Activated naive CD8-positive, alpha-beta T cell (primary cell): ENCODE results near the gene GPC5.

Experiments
- H3K27ac Mint-ChIP-seq: one replicate; pipeline ENCODE4 v1.8.0; 2021; ENCODE audit warnings: mixed read lengths
- H3K27me3 Mint-ChIP-seq: one replicate; pipeline ENCODE4 v1.8.0; 2021; ENCODE audit warnings: mixed read lengths
- H3K36me3 Mint-ChIP-seq: one replicate; pipeline ENCODE4 v1.8.0; 2021; ENCODE audit warnings: mixed read lengths
- H3K4me1 Mint-ChIP-seq: one replicate; pipeline ENCODE4 v1.8.0; 2021; ENCODE audit warnings: low read depth, mixed read lengths
- H3K4me3 Mint-ChIP-seq: one replicate; pipeline ENCODE4 v1.8.0; 2021; ENCODE audit warnings: mild to moderate bottlenecking, mixed read lengths
- H3K9me3 Mint-ChIP-seq: one replicate; pipeline ENCODE4 v1.8.0; 2021; ENCODE audit warnings: low read depth, mixed read lengths

Gene GPC5

GRCh38 chr13:92187378-92187989 is 789.1 kb downstream of the GPC5 start:
- H3K9me3 Mint-ChIP-seq, result peaks cover 6% of the 10 kb centered on the region

GRCh38 chr13:92188574-92188973 is 790.2 kb downstream of the GPC5 start:
- H3K4me3 Mint-ChIP-seq, result no peak overlapping the region
- no peaks in the 10 kb centered on the region for H3K4me1 Mint-ChIP-seq
- H3K9me3 Mint-ChIP-seq, result peaks cover 6% of the 10 kb centered on the region
- no peak overlapping the region for H3K27ac Mint-ChIP-seq
- H3K36me3 Mint-ChIP-seq, result no peaks in the 10 kb centered on the region
- peaks cover 2% of the 10 kb centered on the region for H3K27me3 Mint-ChIP-seq

More at GRCh38 chr13:92187378-92187989, 789.1 kb downstream of the GPC5 start:
- no peaks in the 10 kb centered on the region for H3K4me1 Mint-ChIP-seq
- H3K27ac Mint-ChIP-seq, result no peak overlapping the region
- H3K36me3 Mint-ChIP-seq, result no peaks in the 10 kb centered on the region
- H3K27me3 Mint-ChIP-seq, result peaks cover 2% of the 10 kb centered on the region
- no peak overlapping the region for H3K4me3 Mint-ChIP-seq

- Mint-ChIP-seq H3K4me1 (no peaks in the 10 kb centered on the region), H3K27ac (no peak overlapping the region), H3K36me3 (no peaks in the 10 kb centered on the region), H3K27me3 (no peaks in the 10 kb centered on the region), H3K4me3 (no peak overlapping the region), H3K9me3 (no peaks in the 10 kb centered on the region)
These were observed 798.3 kb downstream of the GPC5 start for GRCh38 chr13:92196591-92197256.

GRCh38 chr13:92197669-92198068 is 799.2 kb downstream of the GPC5 start:
- no peaks in the 10 kb centered on the region for H3K27me3 Mint-ChIP-seq
- H3K36me3 Mint-ChIP-seq, result no peaks in the 10 kb centered on the region
- H3K4me1 Mint-ChIP-seq, result no peaks in the 10 kb centered on the region
- no peaks in the 10 kb centered on the region for H3K9me3 Mint-ChIP-seq
- no peak overlapping the region for H3K27ac Mint-ChIP-seq
- H3K4me3 Mint-ChIP-seq, result no peak overlapping the region

- H3K27ac Mint-ChIP-seq, result no peak overlapping the region
- no peaks in the 10 kb centered on the region for H3K9me3 Mint-ChIP-seq
- no peak overlapping the region for H3K4me3 Mint-ChIP-seq
- H3K36me3 Mint-ChIP-seq, result no peaks in the 10 kb centered on the region
- H3K4me1 Mint-ChIP-seq, result no peaks in the 10 kb centered on the region
- H3K27me3 Mint-ChIP-seq, result peaks cover 2% of the 10 kb centered on the region
These were observed 820.2 kb downstream of the GPC5 start for GRCh38 chr13:92218615-92219014.

- no peak overlapping the region for H3K4me3 Mint-ChIP-seq
- H3K36me3 Mint-ChIP-seq, result no peaks in the 10 kb centered on the region
- H3K4me1 Mint-ChIP-seq, result no peaks in the 10 kb centered on the region
- peaks cover 2% of the 10 kb centered on the region for H3K27me3 Mint-ChIP-seq
- no peak overlapping the region for H3K27ac Mint-ChIP-seq
- H3K9me3 Mint-ChIP-seq, result peaks cover 5% of the 10 kb centered on the region
These were observed 823.5 kb downstream of the GPC5 start for GRCh38 chr13:92221916-92222315.

GRCh38 chr13:92224052-92224821 is 825.8 kb downstream of the GPC5 start:
- no peak overlapping the region for H3K4me3 Mint-ChIP-seq
- peaks cover 5% of the 10 kb centered on the region for H3K9me3 Mint-ChIP-seq
- peaks cover 2% of the 10 kb centered on the region for H3K27me3 Mint-ChIP-seq
- no peak overlapping the region for H3K27ac Mint-ChIP-seq
- H3K36me3 Mint-ChIP-seq, result no peaks in the 10 kb centered on the region
- H3K4me1 Mint-ChIP-seq, result no peaks in the 10 kb centered on the region

GRCh38 chr13:92224825-92225224 is 826.4 kb downstream of the GPC5 start:
- no peaks in the 10 kb centered on the region for H3K36me3 Mint-ChIP-seq
- peaks cover 5% of the 10 kb centered on the region for H3K9me3 Mint-ChIP-seq
- H3K27ac Mint-ChIP-seq, result no peak overlapping the region
- no peak overlapping the region for H3K4me3 Mint-ChIP-seq
- H3K27me3 Mint-ChIP-seq, result peaks cover 2% of the 10 kb centered on the region
- H3K4me1 Mint-ChIP-seq, result no peaks in the 10 kb centered on the region

GRCh38 chr13:92225861-92226260 is 827.4 kb downstream of the GPC5 start:
- H3K36me3 Mint-ChIP-seq, result no peaks in the 10 kb centered on the region
- no peak overlapping the region for H3K4me3 Mint-ChIP-seq
- H3K9me3 Mint-ChIP-seq, result peaks cover 5% of the 10 kb centered on the region
- H3K27ac Mint-ChIP-seq, result no peak overlapping the region
- no peaks in the 10 kb centered on the region for H3K27me3 Mint-ChIP-seq
- H3K4me1 Mint-ChIP-seq, result no peaks in the 10 kb centered on the region

GRCh38 chr13:92232871-92233270 is 834.5 kb downstream of the GPC5 start:
- no peaks in the 10 kb centered on the region for H3K36me3 Mint-ChIP-seq
- H3K27me3 Mint-ChIP-seq, result no peaks in the 10 kb centered on the region
- H3K4me1 Mint-ChIP-seq, result no peaks in the 10 kb centered on the region

GRCh38 chr13:92251671-92252210 is 853.3 kb downstream of the GPC5 start:
- Mint-ChIP-seq H3K4me1 (no peaks in the 10 kb centered on the region), H3K27ac (no peak overlapping the region), H3K4me3 (no peak overlapping the region), H3K9me3 (no peaks in the 10 kb centered on the region), H3K27me3 (no peaks in the 10 kb centered on the region), H3K36me3 (no peaks in the 10 kb centered on the region)

More at GRCh38 chr13:92232871-92233270, 834.5 kb downstream of the GPC5 start:
- H3K27ac Mint-ChIP-seq, result no peak overlapping the region
- H3K9me3 Mint-ChIP-seq, result no peaks in the 10 kb centered on the region
- no peak overlapping the region for H3K4me3 Mint-ChIP-seq

- no peaks in the 10 kb centered on the region for H3K4me1 Mint-ChIP-seq
- H3K4me3 Mint-ChIP-seq, result no peak overlapping the region
- H3K36me3 Mint-ChIP-seq, result no peaks in the 10 kb centered on the region
- no peak overlapping the region for H3K27ac Mint-ChIP-seq
- H3K9me3 Mint-ChIP-seq, result no peaks in the 10 kb centered on the region
- no peaks in the 10 kb centered on the region for H3K27me3 Mint-ChIP-seq
These were observed 857.1 kb downstream of the GPC5 start for GRCh38 chr13:92255526-92255925.

- Mint-ChIP-seq H3K27ac (no peak overlapping the region), H3K36me3 (no peaks in the 10 kb centered on the region), H3K4me1 (no peaks in the 10 kb centered on the region), H3K9me3 (no peaks in the 10 kb centered on the region), H3K27me3 (no peaks in the 10 kb centered on the region), H3K4me3 (no peak overlapping the region)
These were observed 857.8 kb downstream of the GPC5 start for GRCh38 chr13:92256211-92256610.

- no peak overlapping the region for H3K4me3 Mint-ChIP-seq
- no peak overlapping the region for H3K27ac Mint-ChIP-seq
- H3K4me1 Mint-ChIP-seq, result no peaks in the 10 kb centered on the region
- no peaks in the 10 kb centered on the region for H3K36me3 Mint-ChIP-seq
- H3K27me3 Mint-ChIP-seq, result no peaks in the 10 kb centered on the region
- H3K9me3 Mint-ChIP-seq, result no peaks in the 10 kb centered on the region
These were observed 860.6 kb downstream of the GPC5 start for GRCh38 chr13:92259046-92259445.

GRCh38 chr13:92259523-92259922 is 861.1 kb downstream of the GPC5 start:
- Mint-ChIP-seq H3K4me1 (no peaks in the 10 kb centered on the region), H3K4me3 (no peak overlapping the region), H3K27me3 (no peaks in the 10 kb centered on the region), H3K36me3 (no peaks in the 10 kb centered on the region), H3K9me3 (no peaks in the 10 kb centered on the region), H3K27ac (no peak overlapping the region)
